ENCODE results near the gene ZCCHC2. TPM values are rescaled to one million over a fixed set of nuclear protein-coding genes. Genes with fewer than 3 reads are reported as not detected.

The ZCCHC2 gene
- total and polyA plus RNA-seq, 2 of the 8 experiments (the other 6 are each of a cell fraction or from before 2014, with no cell fraction given) = 13.5 to 18.6 TPM

DNA sequence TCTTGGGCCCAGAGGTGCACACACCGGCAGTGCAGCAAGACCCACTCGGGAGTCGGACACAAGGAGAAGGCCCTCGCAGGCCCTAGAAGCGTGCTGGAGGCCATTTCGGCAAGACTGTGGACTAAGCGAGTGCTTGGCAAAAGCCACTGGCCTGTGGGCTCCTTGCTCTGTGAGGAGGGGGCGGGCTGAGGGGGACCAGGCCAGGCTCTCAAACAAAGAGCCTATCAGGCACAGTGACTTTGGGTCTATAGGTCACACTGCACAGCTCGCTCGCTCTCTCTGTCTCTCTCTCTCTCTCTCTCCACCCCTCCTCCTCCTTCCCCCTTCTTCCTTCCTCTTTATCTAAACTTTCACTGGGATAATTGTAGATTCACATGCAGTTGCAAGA is 23.6 kb upstream of the ZCCHC2 start:
- TF ChIP-seq, protein P1, sequence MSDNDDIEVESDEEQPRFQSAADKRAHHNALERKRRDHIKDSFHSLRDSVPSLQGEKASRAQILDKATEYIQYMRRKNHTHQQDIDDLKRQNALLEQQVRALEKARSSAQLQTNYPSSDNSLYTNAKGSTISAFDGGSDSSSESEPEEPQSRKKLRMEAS (IDR thresholded peaks at IDR 0.05) = no peak
- no peak for TF ChIP-seq MAFK (IDR thresholded peaks at IDR 0.05; ENCODE audit: low read depth, low read length)
- TF ChIP-seq KDM4A (IDR thresholded peaks at IDR 0.05; ENCODE audit: low read depth, low read length, severe bottlenecking) = no peak
- TF ChIP-seq EGR1 (IDR thresholded peaks at IDR 0.05; ENCODE audit: borderline replicate concordance, low read depth, low read length) = no peak
- no peak overlapping the region for H3K27ac ChIP-seq (ENCODE audit: low read depth, low read length)
- no peaks in the 10 kb centered on the region for H3K79me1 ChIP-seq (ENCODE audit: low read depth, low read length)
- ChIA-PET CTCF (ENCODE audit: partially characterized antibody) (interaction anchor here (0.6 to 1.3 kb wide), 2 partner anchors 38 to 90 kb away, joined by 3 read pairs; no protein-coding TSS in a partner anchor), POLR2A (ENCODE audit: partially characterized antibody) (no interaction called here)
- H3K23me2 ChIP-seq (ENCODE audit: low read depth, low read length) = no peaks in the 10 kb centered on the region
- H2BK20ac ChIP-seq (ENCODE audit: low read length) = no peak overlapping the region
- no peak overlapping the region for H2BK120ac ChIP-seq (replicated peaks; ENCODE audit: low read depth, low read length)
- no peak overlapping the region for H2BK15ac ChIP-seq (ENCODE audit: low read length)
- no peak overlapping the region for H3K23ac ChIP-seq (ENCODE audit: insufficient read length)
- no peak overlapping the region for H3K9ac ChIP-seq (replicated peaks in 1 of 4; ENCODE audit: extremely low read depth in 1 of 4, low read depth in 3 of 4, low read length in 3 of 4)
- H3K79me2 ChIP-seq (ENCODE audit: control insufficient read depth in 1 of 2, insufficient read depth in 2 of 2, low read length in 2 of 2) = no peaks in the 10 kb centered on the region
- no peak overlapping the region for H4K8ac ChIP-seq (ENCODE audit: extremely low read depth, insufficient read depth, low read length)
- no peak overlapping the region for H3K4ac ChIP-seq (replicated peaks; ENCODE audit: insufficient read length, low read depth, low read length)
- H3K36me3 ChIP-seq (ENCODE audit: control insufficient read depth in 2 of 4, insufficient read depth in 4 of 4, low read length in 3 of 4) = no peaks in the 10 kb centered on the region
- H2AFZ ChIP-seq (ENCODE audit: low read length) = no peak overlapping the region; the same call in 1 of the 2 replicates
- no peaks in the 10 kb centered on the region; a peak in 1 of 7 replicates for H3K27me3 ChIP-seq (replicated peaks in 1 of 4; ENCODE audit: control insufficient read depth in 3 of 4, extremely low read depth in 1 of 4, insufficient read depth in 3 of 4, low read length in 3 of 4)
- no peaks in the 10 kb centered on the region for H4K20me1 ChIP-seq (replicated peaks in 1 of 2; ENCODE audit: control insufficient read depth in 1 of 2, insufficient read depth in 2 of 2, low read length in 2 of 2)
- H4K5ac ChIP-seq (ENCODE audit: insufficient read length, low read depth, low read length) = no peak overlapping the region
- no peak overlapping the region for H3K4me2 ChIP-seq (ENCODE audit: insufficient read depth in 1 of 2, low read depth in 2 of 2, low read length in 2 of 2)
- 87% methylated on average over 10 of the region's 10 CpGs; no CpG with 5 or more reads in 1 of the 2 experiments for WGBS, 2 experiments (ENCODE audit: extremely low coverage in 1 of 2, insufficient coverage in 1 of 2, insufficient read length in 1 of 2, insufficient replicate concordance in 2 of 2, low coverage in 1 of 2, low lambda C conversion rate in 2 of 2, missing lambda C conversion rate in 1 of 2)
- DNase-seq (ENCODE audit: low read depth in 1 of 2, low spot score in 2 of 2) = no peak
- H4K91ac ChIP-seq (replicated peaks; ENCODE audit: insufficient read length, low read length) = no peak overlapping the region
- no peak overlapping the region for H2AK5ac ChIP-seq (ENCODE audit: low read depth, low read length)
- no peak overlapping the region for H2BK12ac ChIP-seq (ENCODE audit: low read depth, low read length)
- H3K9me3 ChIP-seq (ENCODE audit: insufficient read depth in 2 of 2, low read depth in 1 of 2, low read length in 1 of 2) = no peaks in the 10 kb centered on the region
- peaks cover 0 to 3% (median 0%) of the 10 kb centered on the region in 4 experiments; a peak in 1 of 7 replicates for H3K4me1 ChIP-seq (replicated peaks in 1 of 4; ENCODE audit: control insufficient read depth in 3 of 4, insufficient read depth in 4 of 4, low read length in 3 of 4)
- no peak overlapping the region for H3K4me3 ChIP-seq (ENCODE audit: extremely low read depth in 1 of 4, insufficient read depth in 2 of 4, low read depth in 3 of 4, low read length in 4 of 4)
- H3K14ac ChIP-seq (ENCODE audit: insufficient read length) = no peak overlapping the region
- no peak overlapping the region for H3K56ac ChIP-seq (replicated peaks; ENCODE audit: insufficient read length, low read depth, low read length)
- no peak for FAIRE-seq
- no peak overlapping the region for H3K18ac ChIP-seq (ENCODE audit: extremely low read depth, low read length)
- H2BK5ac ChIP-seq (ENCODE audit: low read depth, low read length) = no peak overlapping the region
